OCI-LY3 (cell line): ENCODE results near the gene CRCP.
"Not testable (repeated sequence)": the region's sequence is repeated elsewhere in the genome, so short reads cannot be mapped to it uniquely, and the experiment has no call there.

Experiments used
- H2AFZ ChIP-seq: fragments of 200-600, 300-600 bp; shearing (Covaris generic); 2 replicates; pipeline ENCODE4 v1.6.0; 2014; ENCODE audit warnings: antibody characterized with exemption, low read depth, low read length
- H3K27ac ChIP-seq: fragments of 200-600, 300-600 bp; sonication (generic); 2 replicates; pipeline ENCODE4 v1.5.1; 2014; ENCODE audit warnings: mild to moderate bottlenecking, low read length, moderate library complexity, mixed read lengths
- H3K27me3 ChIP-seq: fragments of 200-600, 300-600 bp; sonication (generic); 2 replicates; pipeline ENCODE4 v1.6.1; 2014; ENCODE audit warnings: low read depth, low read length, mixed read lengths
- H3K36me3 ChIP-seq: fragments of 200-600, 300-600 bp; sonication (generic); replicated peaks from 2 replicates; pipeline ENCODE3; 2014; ENCODE audit warnings: low read depth, low read length, mixed read lengths
- H3K4me1 ChIP-seq: fragments of 300-600, 200-600 bp; sonication (generic); 2 replicates; pipeline ENCODE4 v1.6.1; 2014; ENCODE audit warnings: low read length, mixed read lengths
- H3K4me2 ChIP-seq: fragments of 200-600, 300-600 bp; sonication (generic); 2 replicates; pipeline ENCODE4 v1.6.1; 2014; ENCODE audit warnings: low read length, mixed read lengths
- H3K4me3 ChIP-seq: fragments of 300-600, 200-600 bp; sonication (generic); 2 replicates; pipeline ENCODE4 v1.5.1; 2014; ENCODE audit warnings: antibody characterized with exemption, mild to moderate bottlenecking, low read length, moderate library complexity
- H3K79me2 ChIP-seq: fragments of 300-600, 200-600 bp; shearing (Covaris generic); 2 replicates; pipeline ENCODE4 v1.6.1; 2014; ENCODE audit warnings: mild to moderate bottlenecking, low read length, mixed read lengths
- H3K9ac ChIP-seq: fragments of 300-600, 200-600 bp; shearing (Covaris generic); 2 replicates; pipeline ENCODE4 v1.6.0; 2014; ENCODE audit warnings: mild to moderate bottlenecking, low read length, moderate library complexity
- H3K9me3 ChIP-seq: fragments of 200-600, 300-600 bp; shearing (Covaris generic); 2 replicates; pipeline ENCODE4 v1.6.1; 2014; ENCODE audit warnings: low read length, mixed read lengths; ENCODE audit not compliant: insufficient read depth
- H4K20me1 ChIP-seq: fragments of 200-600, 300-600 bp; sonication (generic); 2 replicates; pipeline ENCODE4 v1.6.1; 2016; ENCODE audit warnings: low read length, mixed read lengths; ENCODE audit not compliant: insufficient read depth
- CTCF ChIP-seq: fragments of 200-600, 300-600 bp; sonication (generic); IDR thresholded peaks from 2 replicates; pipeline ENCODE4 v1.5.1; 2014; ENCODE audit warnings: antibody characterized with exemption, low read length, low read depth
- EZH2phosphoT487 ChIP-seq: fragments of 200-600 bp; shearing (Covaris generic); IDR thresholded peaks from 2 replicates; pipeline ENCODE4 v1.6.1; 2018; ENCODE audit warnings: antibody characterized with exemption, mixed run types, low read depth

Gene CRCP

GRCh38 chr7:66105263-66105748 lies 9.3 kb upstream of the CRCP start:
- H3K4me2 ChIP-seq, result no peak overlapping the region
- no peaks in the 10 kb centered on the region for H4K20me1 ChIP-seq
- H3K4me1 ChIP-seq, result no peaks in the 10 kb centered on the region
- H3K79me2 ChIP-seq, result no peaks in the 10 kb centered on the region
- H3K27me3 ChIP-seq, result no peaks in the 10 kb centered on the region
- H2AFZ ChIP-seq, result no peak overlapping the region
- no peak overlapping the region for H3K4me3 ChIP-seq
- H3K9me3 ChIP-seq, result no peaks in the 10 kb centered on the region
- no peaks in the 10 kb centered on the region for H3K36me3 ChIP-seq
- TF ChIP-seq CTCF, result no peak
- no peak for TF ChIP-seq EZH2phosphoT487
- no peak overlapping the region for H3K27ac ChIP-seq
- no peak overlapping the region for H3K9ac ChIP-seq

GRCh38 chr7:66108410-66108809 lies 6.2 kb upstream of the CRCP start:
- H3K79me2 ChIP-seq, H3K27ac ChIP-seq, H3K27me3 ChIP-seq, H3K9ac ChIP-seq, H3K4me3 ChIP-seq, H2AFZ ChIP-seq, H3K36me3 ChIP-seq, H4K20me1 ChIP-seq, H3K4me2 ChIP-seq, H3K9me3 ChIP-seq, H3K4me1 ChIP-seq: not testable (repeated sequence)

GRCh38 chr7:66110856-66111255 lies 3.8 kb upstream of the CRCP start:
- peaks cover 3% of the 10 kb centered on the region for H3K4me1 ChIP-seq
- H3K36me3 ChIP-seq, result no peaks in the 10 kb centered on the region
- H2AFZ ChIP-seq, result no peak overlapping the region
- H3K4me3 ChIP-seq, result no peak overlapping the region
- peaks cover 14% of the 10 kb centered on the region for H3K79me2 ChIP-seq
- H3K27me3 ChIP-seq, result no peaks in the 10 kb centered on the region
- no peak for TF ChIP-seq EZH2phosphoT487
- TF ChIP-seq CTCF, result no peak
- H3K9ac ChIP-seq, result no peak overlapping the region
- H3K27ac ChIP-seq, result no peak overlapping the region
- H3K9me3 ChIP-seq, result no peaks in the 10 kb centered on the region
- no peak overlapping the region for H3K4me2 ChIP-seq
- no peaks in the 10 kb centered on the region for H4K20me1 ChIP-seq

GRCh38 chr7:66116680-66117420 lies 2.2 kb downstream of the CRCP start:
- Histone ChIP-seq H3K4me1 (peaks cover 11% of the 10 kb centered on the region), H4K20me1 (peaks cover 29% of the 10 kb centered on the region), H3K79me2 (peaks cover 74% of the 10 kb centered on the region)
- H3K9ac ChIP-seq, H3K9me3 ChIP-seq, H3K4me3 ChIP-seq, H3K4me2 ChIP-seq, H3K27me3 ChIP-seq, H2AFZ ChIP-seq, H3K36me3 ChIP-seq, H3K27ac ChIP-seq: not testable (repeated sequence)

- peaks cover 11% of the 10 kb centered on the region for H3K4me1 ChIP-seq
- no peaks in the 10 kb centered on the region for H3K27me3 ChIP-seq
- H2AFZ ChIP-seq, result no peak overlapping the region
- no peak overlapping the region for H3K4me3 ChIP-seq
- H3K27ac ChIP-seq, result no peak overlapping the region
- peaks cover 91% of the 10 kb centered on the region for H3K79me2 ChIP-seq
- TF ChIP-seq EZH2phosphoT487 (no peak), CTCF (no peak)
- H3K4me2 ChIP-seq, result no peak overlapping the region
- peaks cover 37% of the 10 kb centered on the region for H4K20me1 ChIP-seq
- H3K9me3 ChIP-seq, result no peaks in the 10 kb centered on the region
- H3K36me3 ChIP-seq, result no peaks in the 10 kb centered on the region
- H3K9ac ChIP-seq, result no peak overlapping the region
Measured at GRCh38 chr7:66118603-66119002, 4.0 kb downstream of the CRCP start.
